GM12892 (cell line): ENCODE measurements around the gene FBN1.

Experiments used
- POLR2A ChIP-seq: IDR thresholded peaks from 2 replicates; pipeline ENCODE4 v1.6.1; 2011; ENCODE audit warnings: low read depth, low read length, control low read depth
- TAF1 ChIP-seq: IDR thresholded peaks from 2 replicates; pipeline ENCODE4 v1.6.1; 2011; ENCODE audit warnings: low read depth, mild to moderate bottlenecking, control low read depth, low read length, borderline replicate concordance

DNA sequence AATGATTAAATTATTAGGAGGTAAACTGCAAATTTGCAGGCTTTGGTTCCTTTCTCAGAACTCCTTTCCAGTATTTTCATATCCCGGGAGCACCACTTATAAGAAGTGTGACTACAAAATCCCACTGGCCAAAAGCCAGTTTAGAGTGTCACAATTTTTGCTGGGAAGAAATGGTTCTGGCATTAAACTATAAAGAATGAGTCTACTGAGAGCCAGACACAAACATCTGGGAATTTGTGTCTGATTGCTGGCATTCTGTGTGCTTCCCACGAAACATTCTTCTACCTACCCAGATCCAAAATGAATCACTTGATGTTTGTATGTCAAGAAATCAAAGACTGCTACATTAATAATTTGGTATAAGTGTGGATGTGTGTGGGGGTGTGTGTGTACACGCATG lies 231.5 kb downstream of the FBN1 start:
- TF ChIP-seq POLR2A: no peak
- no peak for TF ChIP-seq TAF1
